H1 (cell line): ENCODE measurements around the gene FMNL2. TPM values are rescaled to one million over a fixed set of nuclear protein-coding genes. Genes with fewer than 3 reads are reported as not detected.

Source experiments
- CTCF ChIA-PET: fragments of 300-600 bp; sonication (Branson Sonifier 250); formaldehyde crosslinking; loops from one replicate; lab custom pipeline; 2021; ENCODE audit not compliant: partially characterized antibody; lab: Charles Lee
- POLR2A ChIA-PET: fragments of 300-600 bp; sonication (Branson Sonifier 250); formaldehyde crosslinking; loops from one replicate; lab custom pipeline; 2021; ENCODE audit warnings: inconsistent platforms; ENCODE audit not compliant: partially characterized antibody; lab: Charles Lee
- DNase-seq, 2 experiments: peaks; one replicate each; pipeline versions ENCODE4 v3.0.0 to v3.0.0-alpha.2; 2010 to 2022; ENCODE audit warnings: low spot score in 2 of 2, low read depth in 1 of 2, mixed read lengths in 1 of 2
- FAIRE-seq: peaks from 2 replicates; lab custom pipeline; 2011; peaks lifted over from hg19 to GRCh38; lab: Jason Lieb, UNC
- H2AFZ ChIP-seq: 2 replicates; pipeline ENCODE4 v1.8.1; 2012; ENCODE audit warnings: low read length, inconsistent platforms
- H2AK5ac ChIP-seq: 2 replicates; pipeline ENCODE4 v1.6.1; 2013; ENCODE audit warnings: low read depth, low read length
- H2BK120ac ChIP-seq: replicated peaks from 2 replicates; pipeline ENCODE3; 2013; ENCODE audit warnings: low read depth, low read length, inconsistent platforms
- H2BK12ac ChIP-seq: 2 replicates; pipeline ENCODE4 v1.6.1; 2013; ENCODE audit warnings: low read depth, low read length
- H2BK15ac ChIP-seq: 2 replicates; pipeline ENCODE4 v1.6.1; 2013; ENCODE audit warnings: low read length
- H2BK20ac ChIP-seq: 2 replicates; pipeline ENCODE4 v1.6.1; 2013; ENCODE audit warnings: low read length
- H2BK5ac ChIP-seq: 2 replicates; pipeline ENCODE4 v1.6.1; 2013; ENCODE audit warnings: low read depth, low read length
- H3K14ac ChIP-seq: 2 replicates; pipeline ENCODE4 v1.6.1; 2013; ENCODE audit warnings: inconsistent platforms; ENCODE audit not compliant: insufficient read length
- H3K18ac ChIP-seq: 2 replicates; pipeline ENCODE4 v1.6.1; 2013; ENCODE audit warnings: low read length; ENCODE audit errors: extremely low read depth
- H3K23ac ChIP-seq: 2 replicates; pipeline ENCODE4 v1.6.1; 2013; ENCODE audit warnings: inconsistent platforms; ENCODE audit not compliant: insufficient read length
- H3K23me2 ChIP-seq: 2 replicates; pipeline ENCODE4 v1.6.1; 2013; ENCODE audit warnings: low read depth, low read length
- H3K27ac ChIP-seq: 2 replicates; pipeline ENCODE4 v1.6.1; 2011; ENCODE audit warnings: low read depth, low read length, inconsistent platforms
- H3K27me3 ChIP-seq, 4 experiments: replicated peaks in 1 of 4; 1 replicate in 1 of 4; 2 replicates in 3 of 4; pipeline versions ENCODE4 v1.6.1 to v1.8.1; 2011 to 2013; ENCODE audit warnings: low read length in 3 of 4, mild to moderate bottlenecking in 3 of 4, inconsistent platforms in 2 of 4, mixed read lengths in 2 of 4, moderate library complexity in 1 of 4; ENCODE audit not compliant: control insufficient read depth in 3 of 4, insufficient read depth in 3 of 4; ENCODE audit errors: extremely low read depth in 1 of 4
- H3K36me3 ChIP-seq, 4 experiments: 2 replicates each; pipeline versions ENCODE4 v1.6.1 to v1.8.1; 2011 to 2013; ENCODE audit warnings: mild to moderate bottlenecking in 4 of 4, low read length in 3 of 4, moderate library complexity in 2 of 4, control low read depth in 1 of 4, inconsistent platforms in 1 of 4; ENCODE audit not compliant: insufficient read depth in 4 of 4, control insufficient read depth in 2 of 4
- H3K4ac ChIP-seq: replicated peaks from 2 replicates; pipeline ENCODE3; 2013; ENCODE audit warnings: low read length, low read depth, mixed read lengths, inconsistent platforms; ENCODE audit not compliant: insufficient read length
- H3K4me1 ChIP-seq, 4 experiments: replicated peaks in 1 of 4; 1 replicate in 1 of 4; 2 replicates in 3 of 4; pipeline versions ENCODE4 v1.6.1 to v1.8.1; 2011 to 2013; ENCODE audit warnings: low read length in 3 of 4, inconsistent platforms in 2 of 4, mixed read lengths in 1 of 4; ENCODE audit not compliant: insufficient read depth in 4 of 4, control insufficient read depth in 3 of 4
- H3K4me2 ChIP-seq, 2 experiments: 2 replicates each; pipeline versions ENCODE4 v1.6.1 to v1.8.1; 2011 to 2013; ENCODE audit warnings: low read depth in 2 of 2, low read length in 2 of 2, control low read depth in 1 of 2, inconsistent platforms in 1 of 2, mild to moderate bottlenecking in 1 of 2; ENCODE audit not compliant: insufficient read depth in 1 of 2
- H3K4me3 ChIP-seq, 4 experiments: fragments of 200-600, 300-600 bp in 1 of 4; sonication (generic), shearing (Covaris generic), sonication (Bioruptor Twin) in 1 of 4; 2 replicates each; pipeline versions ENCODE4 v1.5.1 to v1.8.1; 2011 to 2016; ENCODE audit warnings: low read length in 4 of 4, low read depth in 3 of 4, control low read depth in 2 of 4, inconsistent platforms in 2 of 4, mild to moderate bottlenecking in 2 of 4, mixed read lengths in 1 of 4, moderate library complexity in 1 of 4; ENCODE audit not compliant: insufficient read depth in 2 of 4; ENCODE audit errors: extremely low read depth in 1 of 4
- H3K56ac ChIP-seq: replicated peaks from 2 replicates; pipeline ENCODE3; 2013; ENCODE audit warnings: low read depth, mild to moderate bottlenecking, mixed read lengths, low read length, inconsistent platforms; ENCODE audit not compliant: insufficient read length
- H3K79me1 ChIP-seq: 2 replicates; pipeline ENCODE4 v1.6.1; 2013; ENCODE audit warnings: low read depth, low read length, control low read depth
- H3K79me2 ChIP-seq, 2 experiments: 2 replicates each; pipeline versions ENCODE4 v1.6.1 to v1.8.1; 2012 to 2013; ENCODE audit warnings: low read length in 2 of 2, mild to moderate bottlenecking in 2 of 2, inconsistent platforms in 1 of 2; ENCODE audit not compliant: insufficient read depth in 2 of 2, control insufficient read depth in 1 of 2
- H3K9ac ChIP-seq, 4 experiments: replicated peaks in 1 of 4; 1 replicate in 1 of 4; 2 replicates in 3 of 4; pipeline versions ENCODE4 v1.6.1 to v1.8.1; 2011 to 2013; ENCODE audit warnings: low read depth in 3 of 4, low read length in 3 of 4, control low read depth in 2 of 4, mild to moderate bottlenecking in 2 of 4, moderate library complexity in 2 of 4, inconsistent platforms in 1 of 4; ENCODE audit errors: extremely low read depth in 1 of 4
- H3K9me3 ChIP-seq, 2 experiments: 2 replicates each; pipeline versions ENCODE4 v1.6.1 to v1.8.1; 2012 to 2013; ENCODE audit warnings: mild to moderate bottlenecking in 2 of 2, moderate library complexity in 2 of 2, control low read depth in 1 of 2, inconsistent platforms in 1 of 2, low read depth in 1 of 2, low read length in 1 of 2, mixed read lengths in 1 of 2; ENCODE audit not compliant: insufficient read depth in 2 of 2
- H4K20me1 ChIP-seq, 2 experiments: replicated peaks in 1 of 2; 2 replicates each; pipeline versions ENCODE3 to v1.8.1; 2011 to 2013; ENCODE audit warnings: inconsistent platforms in 2 of 2, low read length in 2 of 2, mild to moderate bottlenecking in 1 of 2; ENCODE audit not compliant: insufficient read depth in 2 of 2, control insufficient read depth in 1 of 2
- H4K5ac ChIP-seq: 2 replicates; pipeline ENCODE4 v1.6.1; 2013; ENCODE audit warnings: low read length, low read depth, mixed read lengths, inconsistent platforms; ENCODE audit not compliant: insufficient read length
- H4K8ac ChIP-seq: 2 replicates; pipeline ENCODE4 v1.8.0; 2013; ENCODE audit warnings: mild to moderate bottlenecking, moderate library complexity, low read length, inconsistent platforms; ENCODE audit not compliant: insufficient read depth; ENCODE audit errors: extremely low read depth
- H4K91ac ChIP-seq: replicated peaks from 2 replicates; pipeline ENCODE3; 2013; ENCODE audit warnings: low read length, mixed read lengths, inconsistent platforms; ENCODE audit not compliant: insufficient read length
- ATF2 ChIP-seq: IDR thresholded peaks from 2 replicates; pipeline ENCODE4 v1.6.1; 2012; ENCODE audit warnings: low read length, inconsistent platforms
- E2F6 ChIP-seq: IDR thresholded peaks from 2 replicates; pipeline ENCODE4 v1.6.1; 2012; ENCODE audit warnings: inconsistent platforms
- RBBP5 ChIP-seq: IDR thresholded peaks from 2 replicates; pipeline ENCODE4 v1.7.1; 2012; ENCODE audit warnings: low read depth, mild to moderate bottlenecking, inconsistent platforms, low read length, moderate library complexity, borderline replicate concordance
- WGBS, 2 experiments: shearing (Covaris generic) in 1 of 2; methylation state at CpG; one replicate each; pipeline versions ENCODE4 v1.1.6 to v1.1.7; 2013 to 2015; ENCODE audit warnings: low lambda C conversion rate in 2 of 2, mixed read lengths in 2 of 2, inconsistent platforms in 1 of 2, low coverage in 1 of 2, missing lambda C conversion rate in 1 of 2; ENCODE audit not compliant: insufficient replicate concordance in 2 of 2, insufficient coverage in 1 of 2, insufficient read length in 1 of 2; ENCODE audit errors: extremely low coverage in 1 of 2, missing lambda C conversion rate in 1 of 2; 5-methylcytosine and 5-hydroxymethylcytosine counted together
- polyA plus RNA-seq, 7 experiments: library from polyadenylated mRNA; depleted of rRNA in 3 of 7; stranded (reverse) in 5 of 7; unstranded in 2 of 7; fragments of >200 nt in 5 of 7; fragments of 200-250 nt in 2 of 7; gene quantifications; 1 replicate in 5 of 7; 2 replicates in 1 of 7; 4 replicates in 1 of 7; pipeline versions ENCODE4 v1.2.1 to v1.2.3, GENCODE V29; 2011 to 2013; ENCODE audit warnings: missing spikeins in 2 of 7, mixed read lengths in 2 of 7
- total RNA-seq: library from RNA; stranded (reverse); fragmentation: NEBNext Ultra II Directional; extraction: Animal tissue kit (Norgen Biotek cat#: 25700); gene quantifications from 2 replicates; pipeline ENCODE4 v1.2.1, GENCODE V29; 2021

The FMNL2 gene
- total and polyA plus RNA-seq, 2 of the 8 experiments (the other 6 are each of a cell fraction or from before 2014, with no cell fraction given) = 15.5 to 45.1 TPM

- Histone ChIP-seq H3K4me2 (peak overlapping the region; percentile 70 to 82), H4K91ac (no peak overlapping the region), H2BK120ac (no peak overlapping the region), H3K14ac (no peak overlapping the region), H3K79me2 (peaks cover 4 to 36% of the 10 kb centered on the region in 2 experiments; a peak in 3 of 4 replicates), H2BK12ac (no peak overlapping the region), H3K18ac (no peak overlapping the region), H3K23ac (no peak overlapping the region), H3K56ac (no peak overlapping the region), H3K36me3 (no peaks in the 10 kb centered on the region), H4K8ac (no peak overlapping the region), H3K27ac (no peak overlapping the region), H4K20me1 (peaks cover 11% of the 10 kb centered on the region in 2 experiments), H2BK15ac (no peak overlapping the region), H3K4me3 (peak overlapping the region; percentile 62 to 99 (median 86); a peak in 7 of 8 replicates), H3K27me3 (no peaks in the 10 kb centered on the region), H3K23me2 (peaks cover 10% of the 10 kb centered on the region), H3K9ac (peak overlapping the region in 1 of 4 experiments; percentile 24; a peak in 1 of 7 replicates), H2AFZ (peak overlapping the region; percentile 100), H3K4me1 (peaks cover 0 to 9% (median 1%) of the 10 kb centered on the region in 4 experiments; a peak in 3 of 7 replicates), H3K4ac (no peak overlapping the region), H3K79me1 (peaks cover 4% of the 10 kb centered on the region; the same call in 1 of the 2 replicates), H2AK5ac (no peak overlapping the region), H4K5ac (no peak overlapping the region), H2BK20ac (no peak overlapping the region), H3K9me3 (no peaks in the 10 kb centered on the region), H2BK5ac (no peak overlapping the region)
- FAIRE-seq (no peak), DNase-seq (no peak)
- ChIA-PET POLR2A (interaction anchor here (1.4 to 2.5 kb wide), 3 partner anchors 10 to 211 kb away, joined by 3 to 9 read pairs (median 5); no protein-coding TSS in a partner anchor), CTCF (interaction anchor here (0.8 to 1.7 kb wide), 4 partner anchors 18 to 310 kb away, joined by 3 to 4 read pairs (median 4); no protein-coding TSS in a partner anchor)
- WGBS, 2 experiments = 22% methylated on average over 11 of the region's 11 CpGs; no CpG with 5 or more reads in 1 of the 2 experiments
- TF ChIP-seq ATF2 = no peak
- TF ChIP-seq E2F6 = no peak
- TF ChIP-seq RBBP5 = no peak
- TF ChIP-seq, all 59 proteins: peak for 0
Observed at GRCh38 chr2:152334701-152335015, 316 bp upstream of the FMNL2 start.
